Ecto neural progenitor cell (in vitro differentiated cells): Measurements from ENCODE around the gene CHD9NB.
"Not testable (repeated sequence)": the region's sequence is repeated elsewhere in the genome, so short reads cannot be mapped to it uniquely, and the experiment has no call there.

Experiments used
- DNase-seq: peaks from one replicate; pipeline ENCODE4 v3.0.0-alpha.2; 2018; ENCODE audit warnings: low spot score

Gene CHD9NB

DNA sequence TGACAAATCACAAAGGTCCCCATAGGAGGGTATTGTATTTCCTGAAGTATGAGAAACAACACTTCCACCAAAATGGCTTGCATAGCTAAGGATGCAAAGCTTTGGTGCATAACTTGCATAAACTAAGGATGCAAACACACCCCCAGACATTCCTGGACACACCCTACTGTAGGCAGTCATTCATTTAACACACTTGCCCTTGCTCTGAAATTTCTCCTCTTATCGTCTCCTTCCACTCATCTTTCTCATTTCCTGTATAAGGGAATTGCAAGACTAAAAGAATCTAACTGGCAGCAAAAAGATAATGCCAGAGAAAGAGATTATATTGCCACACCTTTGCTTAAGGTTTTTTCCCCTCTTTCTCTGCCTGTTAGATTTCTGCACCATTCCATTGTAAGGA is 30.4 kb upstream of the CHD9NB start:
- no peak for DNase-seq

DNA sequence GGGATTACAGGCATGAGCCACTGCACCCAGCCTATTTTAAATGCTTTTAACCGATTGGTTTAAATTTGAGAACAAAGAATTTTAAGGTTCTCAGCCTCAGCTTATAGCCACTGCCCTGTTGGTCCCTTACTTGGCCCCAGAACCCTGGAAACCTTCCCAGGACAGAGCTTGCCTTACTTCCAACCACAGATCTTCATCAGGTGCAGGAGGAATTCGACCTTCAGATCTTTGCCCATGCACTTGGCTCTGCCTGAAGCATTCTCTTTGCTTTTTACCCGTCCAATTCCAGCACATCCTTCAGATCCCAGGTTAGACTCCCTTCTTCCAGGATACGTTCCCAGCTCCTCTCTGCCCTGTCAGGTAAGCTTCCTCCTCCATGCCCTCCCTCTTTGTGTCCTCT is 29.8 kb upstream of the CHD9NB start:
- DNase-seq = no peak

DNA sequence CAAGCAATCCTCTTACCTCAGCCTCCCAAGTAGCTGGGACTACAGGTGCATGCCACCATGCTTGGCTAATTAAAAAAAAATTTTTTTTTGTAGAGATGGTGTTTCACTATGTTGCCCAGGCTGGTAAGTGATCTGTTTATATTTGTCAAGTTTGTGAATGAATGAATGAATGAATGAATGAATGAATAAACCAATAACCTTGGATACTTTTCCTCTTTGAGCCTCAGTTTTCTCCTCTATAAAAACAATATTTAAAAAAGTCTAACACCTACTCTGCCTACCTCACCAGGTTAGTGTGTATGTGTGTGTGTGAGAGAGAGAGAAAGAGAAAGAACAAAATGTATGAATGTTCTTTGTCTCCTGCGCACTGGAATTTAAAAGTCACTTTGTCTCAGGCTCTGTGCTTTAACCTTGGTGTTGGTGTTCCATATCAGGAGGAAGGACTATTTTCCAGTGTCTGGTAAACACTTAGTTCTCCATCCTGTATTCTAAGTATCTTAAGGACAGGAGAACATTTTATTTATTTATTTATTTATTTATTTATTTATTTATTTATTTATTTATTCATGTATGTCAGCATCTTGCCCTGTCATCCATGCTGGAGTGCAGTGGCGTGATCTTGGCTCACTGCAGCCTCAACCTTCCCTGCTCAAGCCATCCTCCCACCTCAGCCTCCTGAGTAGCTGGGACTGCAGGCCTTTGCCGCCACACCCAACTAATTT is 29.1 kb upstream of the CHD9NB start:
- no peak for DNase-seq

DNA sequence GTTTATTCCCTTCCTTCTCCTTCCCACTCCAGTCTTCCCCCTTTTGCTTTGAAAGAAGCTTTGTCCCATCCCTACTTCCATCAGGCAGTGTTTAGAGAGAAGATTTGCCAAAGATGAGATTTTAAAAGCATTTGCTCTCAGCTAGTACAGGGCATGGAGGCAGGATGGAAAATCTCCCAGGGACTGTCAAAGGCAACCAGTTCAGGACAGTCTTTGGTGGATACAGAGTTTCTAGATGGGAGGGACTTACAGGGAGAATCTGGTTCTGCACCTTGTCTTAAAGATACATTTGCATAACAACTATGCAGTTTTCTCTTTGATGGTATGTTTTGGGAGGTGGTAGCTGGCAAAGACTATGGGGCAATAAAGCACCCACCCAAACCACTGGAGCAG is 28.3 kb upstream of the CHD9NB start:
- DNase-seq = no peak

DNA sequence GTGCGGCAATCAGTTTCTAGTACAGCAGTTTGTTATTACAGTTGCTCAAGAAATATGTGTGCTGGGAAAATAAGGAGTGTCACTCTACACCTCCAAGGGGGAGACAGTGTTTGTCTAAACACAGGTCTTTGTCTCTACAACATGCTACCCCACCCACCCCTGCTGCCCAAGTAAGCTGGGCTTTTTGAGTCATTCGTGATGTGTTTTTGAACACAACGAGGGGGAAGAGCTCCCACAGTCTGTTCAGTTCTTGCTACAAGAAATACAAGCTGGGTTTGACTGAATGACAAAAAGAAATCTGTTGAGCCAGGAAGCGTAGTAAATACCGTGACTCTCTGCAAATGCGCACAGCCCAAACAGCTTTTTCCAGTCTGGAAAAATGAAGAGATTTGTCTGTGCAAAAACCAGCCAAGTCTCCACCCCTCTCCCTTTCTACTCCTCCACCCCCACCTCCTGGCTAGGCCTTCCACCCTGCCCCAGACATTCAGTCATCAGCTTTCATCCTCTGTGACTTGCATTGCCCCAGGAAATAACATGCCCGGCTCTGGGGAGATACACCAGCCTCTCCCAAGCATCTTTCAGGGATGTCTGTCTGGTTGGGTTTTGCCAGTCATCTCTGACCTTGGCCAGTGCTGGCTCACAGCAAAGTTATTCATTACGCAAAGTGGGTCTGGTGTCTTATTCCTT is 27.8 kb upstream of the CHD9NB start:
- DNase-seq = no peak

DNA sequence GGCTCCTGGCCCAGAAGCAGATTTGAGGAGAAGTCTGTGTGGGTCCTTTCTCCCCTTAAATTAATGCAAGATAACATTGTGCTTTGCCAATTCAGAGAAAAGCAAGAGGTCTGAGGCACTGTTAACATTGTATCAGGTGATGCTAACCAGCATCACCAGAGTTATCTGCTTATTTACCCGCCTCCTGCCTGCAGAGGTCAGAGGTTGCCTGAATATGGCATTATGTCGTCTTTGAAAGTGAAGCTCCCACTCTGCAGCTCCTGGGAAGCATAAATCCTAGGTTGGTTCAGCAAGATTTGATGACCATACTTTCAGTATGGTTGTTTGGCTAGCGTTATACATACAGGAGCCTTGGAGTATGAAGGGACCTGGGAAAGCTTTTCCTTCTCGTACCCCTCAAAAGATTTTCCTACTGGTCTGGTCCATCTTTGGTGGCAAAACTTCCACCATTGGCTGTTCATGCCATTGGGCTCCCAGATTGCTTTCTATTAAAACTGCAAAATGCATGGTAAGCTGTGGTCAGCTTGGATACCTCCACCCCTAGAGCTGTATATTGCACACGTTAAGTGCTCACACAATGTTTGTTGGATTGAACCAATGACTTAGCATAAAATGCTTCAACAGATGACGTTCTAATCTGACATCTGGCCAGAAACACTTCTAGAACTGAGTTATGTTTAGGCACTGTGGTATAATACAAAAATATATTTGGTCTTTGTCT is 26.2 kb upstream of the CHD9NB start:
- DNase-seq = no peak

DNA sequence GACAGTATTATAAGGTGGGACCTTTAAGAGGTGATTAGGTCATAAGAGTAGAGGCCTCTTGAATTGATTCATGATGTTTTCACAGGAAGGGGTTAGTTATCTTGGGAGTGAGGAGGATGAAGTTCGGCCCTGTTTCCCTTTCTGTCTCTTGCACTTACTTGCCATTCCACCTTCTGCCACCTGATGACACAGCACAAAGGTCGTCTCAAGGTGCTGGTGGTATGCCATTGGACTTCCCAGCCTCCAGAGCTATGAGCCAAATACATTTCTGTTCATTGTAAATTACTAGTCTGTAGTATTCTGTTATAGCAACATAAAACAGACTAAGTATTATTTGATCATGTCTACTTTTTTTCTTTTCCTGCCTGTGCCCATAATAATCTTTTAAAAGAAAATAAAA is 25.6 kb upstream of the CHD9NB start:
- no peak for DNase-seq

DNA sequence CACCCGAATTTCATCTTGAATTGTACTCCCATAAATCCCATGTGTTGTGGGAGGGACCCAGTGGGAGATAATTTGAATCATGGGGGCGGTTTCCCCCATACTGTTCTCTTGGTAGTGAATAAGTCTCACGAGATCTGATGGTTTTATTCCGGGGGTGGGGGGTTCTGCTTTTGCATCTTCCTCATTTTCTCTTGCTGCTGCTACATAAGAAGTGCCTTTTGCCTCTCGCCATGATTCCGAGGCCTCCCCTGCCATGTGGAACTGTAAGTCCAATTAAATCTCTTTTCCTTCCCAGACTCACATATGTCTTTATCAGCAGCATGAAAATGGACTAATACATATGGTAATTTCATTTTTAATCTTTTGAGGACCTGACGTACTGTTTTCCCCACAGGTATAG is 22.8 kb upstream of the CHD9NB start:
- not testable (repeated sequence) for DNase-seq

DNA sequence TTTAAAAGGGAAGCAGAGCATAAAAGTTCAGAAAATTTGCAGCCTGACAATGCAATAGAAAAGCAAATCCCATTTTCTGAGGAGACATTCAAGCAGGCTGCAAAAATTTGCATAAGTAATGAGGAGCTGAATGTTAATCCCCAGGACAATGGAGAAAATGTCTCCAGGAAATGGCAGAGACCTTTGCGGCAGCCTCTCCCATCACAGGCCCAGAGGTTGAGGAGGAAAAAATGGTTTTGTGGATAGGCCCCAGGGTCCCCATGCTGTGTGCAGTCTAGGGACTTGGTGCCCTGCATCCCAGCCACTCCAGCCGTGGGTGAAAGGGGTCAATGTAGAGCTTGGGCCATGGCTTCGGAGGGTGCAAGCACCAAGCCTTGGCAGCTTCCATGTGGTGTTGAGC is 21.6 kb upstream of the CHD9NB start:
- DNase-seq = not testable (repeated sequence)

DNA sequence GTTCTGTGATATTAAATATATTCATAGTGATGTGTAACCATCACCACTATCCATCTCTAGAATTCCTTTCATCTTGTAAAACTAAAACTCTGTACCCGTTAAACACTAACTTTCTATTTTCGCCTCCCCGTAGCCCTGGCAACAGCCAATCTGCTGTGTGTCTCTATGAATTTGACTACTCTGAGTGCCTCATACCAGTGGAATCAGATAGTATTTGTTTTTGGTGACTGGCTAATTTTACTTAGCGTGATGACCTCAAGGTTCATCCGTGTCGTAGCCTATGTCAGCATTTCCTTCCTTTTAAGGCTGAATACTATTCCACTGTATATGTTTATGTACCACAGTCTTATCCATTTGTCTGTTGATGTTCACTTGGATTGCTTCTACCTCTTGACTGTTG is 20.3 kb upstream of the CHD9NB start:
- no peak for DNase-seq

DNA sequence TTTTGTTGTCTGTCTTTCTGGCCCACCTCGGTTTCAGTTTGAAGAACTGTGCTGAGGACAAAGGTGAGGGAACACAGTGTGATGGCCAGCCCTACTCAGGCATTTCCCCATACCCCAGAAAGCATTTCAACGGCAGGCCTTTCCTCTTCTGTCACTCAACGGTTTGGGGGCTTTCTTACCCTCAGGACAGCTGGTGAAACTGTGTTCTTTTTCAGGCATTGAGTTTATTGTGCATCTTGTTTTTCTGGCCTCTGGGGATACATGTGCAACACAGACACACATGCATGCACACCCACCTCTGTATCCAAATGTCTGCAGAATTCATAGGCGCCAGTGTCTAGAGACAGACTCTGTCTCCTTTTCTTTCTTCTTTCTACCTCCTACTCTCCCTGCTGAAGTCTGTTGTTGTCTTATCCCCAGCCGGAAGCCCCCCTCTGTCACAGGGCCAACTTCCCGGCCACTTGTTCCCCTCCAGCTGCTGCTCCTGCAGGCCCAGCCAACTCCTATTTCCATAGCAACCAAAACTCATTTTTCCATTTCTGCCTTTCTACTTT is 19.1 kb upstream of the CHD9NB start:
- no peak for DNase-seq

DNA sequence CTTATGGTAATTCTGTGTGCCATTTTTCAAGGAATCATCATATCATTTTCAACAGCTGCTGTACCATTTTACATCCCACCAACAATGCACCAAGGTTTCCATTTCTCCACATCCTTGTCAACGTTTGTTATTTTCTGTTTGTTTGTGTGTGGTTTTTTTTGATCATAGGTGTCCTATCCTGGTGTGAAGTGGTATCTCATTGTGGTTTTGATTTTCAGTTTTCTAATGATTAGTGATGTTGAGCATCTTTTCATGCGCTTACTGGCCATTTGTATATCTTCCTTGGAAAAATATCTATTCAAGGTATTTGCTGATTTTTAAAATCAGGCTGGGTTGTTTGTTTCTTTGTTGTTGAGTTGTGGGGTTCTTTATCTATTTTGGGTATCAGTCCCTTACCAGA is 17.1 kb upstream of the CHD9NB start:
- DNase-seq = no peak

DNA sequence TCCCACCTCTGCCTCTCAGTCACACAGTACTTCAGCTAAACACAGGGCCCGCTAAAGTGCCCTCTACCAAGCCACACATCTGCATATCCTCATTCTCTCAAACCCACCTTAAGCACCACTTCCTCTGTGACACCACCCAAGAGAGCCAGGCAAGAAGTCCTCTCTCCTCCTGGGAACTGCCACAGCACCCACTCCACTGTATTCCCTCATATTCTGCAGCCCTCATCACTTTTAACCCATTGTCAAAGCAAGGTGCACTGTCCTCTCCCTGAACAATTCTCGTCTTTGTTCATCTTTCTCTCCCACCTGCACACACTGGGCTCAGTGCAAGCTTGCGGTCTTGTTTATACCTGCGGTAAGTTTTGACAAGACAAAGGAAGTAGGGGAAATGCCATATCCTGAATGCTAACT is 15.7 kb upstream of the CHD9NB start:
- no peak for DNase-seq

DNA sequence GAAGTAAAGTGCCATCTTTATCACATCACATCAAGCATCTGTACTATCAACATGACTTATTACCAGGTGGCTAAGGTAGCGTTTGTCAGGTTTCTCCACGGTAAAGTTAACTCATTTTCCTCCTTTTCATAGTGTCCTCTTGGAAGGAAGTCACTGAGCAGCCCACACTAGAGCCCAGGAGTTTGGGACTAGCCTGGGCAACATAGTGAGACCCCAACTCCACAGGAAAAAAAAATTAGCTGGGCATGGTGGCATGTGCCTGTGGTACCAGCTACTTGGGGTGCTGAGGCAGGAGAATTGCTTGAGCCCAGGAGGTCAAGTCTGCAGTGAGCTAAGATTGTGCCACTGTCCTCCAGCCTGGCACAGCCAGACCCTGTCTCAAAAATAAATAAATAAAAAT is 15.0 kb upstream of the CHD9NB start:
- no peak for DNase-seq

DNA sequence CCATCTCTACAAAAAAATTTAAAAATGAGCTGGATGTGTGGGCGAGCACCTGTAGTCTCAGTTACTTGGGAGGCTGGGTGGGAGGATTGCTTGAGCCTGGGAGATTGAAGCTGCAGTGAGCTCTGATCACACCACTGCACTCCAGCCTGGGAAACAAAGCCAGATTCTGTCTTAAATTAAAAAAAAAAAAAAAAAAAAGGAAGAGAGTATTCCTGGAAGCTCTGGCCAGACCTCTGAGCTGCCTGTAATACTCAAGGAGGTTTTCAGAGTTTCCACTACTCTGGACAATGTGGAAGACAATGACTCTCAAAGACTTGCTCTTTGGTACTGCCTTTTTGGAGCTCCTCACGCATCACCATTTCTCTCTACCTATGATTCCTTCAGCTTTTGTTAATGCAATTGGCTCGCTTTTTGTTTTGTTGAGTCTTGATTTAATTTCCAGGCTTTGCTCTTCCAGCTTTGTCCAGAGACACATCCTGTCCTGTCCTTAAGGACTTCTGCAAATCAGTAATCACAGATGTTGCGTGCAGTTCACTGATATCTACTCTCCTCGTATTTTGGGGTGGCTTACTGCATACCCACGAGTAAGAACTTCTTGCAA is 12.9 kb upstream of the CHD9NB start:
- no peak for DNase-seq

DNA sequence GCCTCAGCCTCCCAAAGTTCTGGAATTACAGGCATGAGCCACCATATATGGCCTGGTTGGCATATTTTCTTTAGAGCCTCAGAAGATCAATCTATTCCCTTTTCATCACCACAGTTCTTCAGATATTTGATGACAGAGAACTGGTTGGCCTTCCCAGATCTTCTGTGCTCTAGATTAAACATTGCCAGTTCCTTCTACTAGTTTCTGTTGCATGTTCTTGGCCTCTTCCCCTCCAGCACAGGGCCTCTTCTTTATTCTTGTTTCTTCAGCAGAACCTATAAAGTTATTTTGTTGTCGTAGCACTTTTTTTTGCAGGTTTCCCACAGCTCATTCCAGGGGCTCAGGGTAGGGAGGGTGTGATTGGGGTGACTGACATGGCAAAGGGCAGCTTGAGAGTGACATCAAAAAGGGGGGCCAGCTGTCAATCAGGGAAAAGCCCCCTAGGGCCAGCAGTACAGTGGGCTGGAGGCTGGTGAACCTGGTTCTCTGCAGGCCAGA is 11.4 kb upstream of the CHD9NB start:
- no peak for DNase-seq

DNA sequence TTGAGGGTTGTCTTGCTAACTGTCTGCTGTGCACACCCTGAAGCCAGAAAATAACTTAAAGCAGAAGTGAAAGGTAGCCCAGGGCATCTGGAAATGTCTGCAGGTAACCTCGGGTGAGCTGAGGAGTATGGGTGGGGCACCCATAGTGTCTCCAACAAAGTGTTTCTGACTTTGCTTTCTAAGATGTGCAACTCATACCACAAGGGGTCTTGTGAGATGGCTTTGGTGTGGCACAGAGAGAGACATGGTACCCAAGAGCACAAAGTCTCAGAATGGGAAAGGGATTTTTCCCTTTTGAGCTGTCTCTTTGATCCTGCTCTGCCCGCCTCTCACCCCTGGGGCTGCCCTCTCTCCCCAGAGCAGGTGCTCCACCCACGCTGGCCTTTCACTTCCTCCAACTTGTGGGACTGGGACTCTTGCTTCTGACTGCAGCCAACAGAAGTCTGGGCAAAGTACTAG is 9.0 kb upstream of the CHD9NB start:
- DNase-seq = no peak

DNA sequence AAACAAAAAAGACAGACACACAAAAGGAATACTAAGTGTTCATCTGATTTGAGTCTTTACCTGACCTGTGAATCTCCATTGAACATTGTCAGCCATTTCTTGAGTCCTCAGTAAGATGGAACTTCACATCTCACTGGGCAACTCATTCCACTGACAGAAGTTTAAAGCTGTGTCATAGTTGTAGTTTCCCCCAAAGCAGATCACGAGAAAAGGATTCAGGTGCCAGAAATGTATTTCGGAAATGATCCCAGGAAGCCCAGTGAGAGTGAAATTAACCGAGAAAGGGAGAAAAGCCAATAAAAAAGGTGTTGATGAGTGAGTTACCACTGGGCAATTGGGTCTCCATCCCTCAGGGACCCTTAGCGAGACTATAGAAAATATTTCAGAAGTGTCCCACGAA is 8.6 kb upstream of the CHD9NB start:
- DNase-seq = no peak

DNA sequence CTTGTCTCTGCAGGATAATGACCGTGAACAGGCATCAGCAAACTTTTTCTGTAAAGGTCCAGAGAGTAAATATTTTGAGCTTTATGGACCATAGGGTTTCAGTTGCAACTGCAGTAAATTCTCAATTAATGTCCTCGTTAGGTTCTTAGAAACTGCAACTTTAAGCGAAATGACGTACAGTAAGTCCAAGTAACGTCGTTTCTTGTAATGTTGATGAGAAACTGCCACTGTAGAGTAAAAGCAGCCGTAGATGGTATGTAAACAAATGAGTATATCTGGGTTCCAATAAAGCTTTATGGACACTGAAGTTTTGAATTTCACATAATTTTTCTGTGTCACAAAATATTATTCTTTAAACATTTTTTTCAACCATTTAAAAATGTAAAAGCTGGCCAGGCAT is 7.0 kb upstream of the CHD9NB start:
- DNase-seq = no peak

DNA sequence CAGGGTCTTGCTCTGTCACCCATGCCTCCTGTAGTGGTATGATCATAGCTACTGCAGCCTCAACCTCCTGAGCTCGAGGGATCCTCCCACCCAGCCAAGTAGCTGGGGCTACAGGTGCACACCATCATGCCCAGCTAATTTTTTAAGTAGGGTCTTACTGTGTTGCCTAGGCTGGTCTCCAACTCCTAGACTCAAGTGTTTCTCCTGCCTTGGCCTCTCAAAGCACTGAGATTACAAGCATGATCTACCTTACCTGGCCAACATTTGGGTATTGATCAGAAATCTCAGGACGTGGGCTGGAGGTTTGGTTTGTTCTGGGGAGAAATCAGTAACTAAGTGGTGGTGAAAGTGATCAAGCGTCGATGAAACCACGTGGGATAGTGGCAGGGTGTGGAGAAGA is 6.2 kb upstream of the CHD9NB start:
- no peak for DNase-seq

DNA sequence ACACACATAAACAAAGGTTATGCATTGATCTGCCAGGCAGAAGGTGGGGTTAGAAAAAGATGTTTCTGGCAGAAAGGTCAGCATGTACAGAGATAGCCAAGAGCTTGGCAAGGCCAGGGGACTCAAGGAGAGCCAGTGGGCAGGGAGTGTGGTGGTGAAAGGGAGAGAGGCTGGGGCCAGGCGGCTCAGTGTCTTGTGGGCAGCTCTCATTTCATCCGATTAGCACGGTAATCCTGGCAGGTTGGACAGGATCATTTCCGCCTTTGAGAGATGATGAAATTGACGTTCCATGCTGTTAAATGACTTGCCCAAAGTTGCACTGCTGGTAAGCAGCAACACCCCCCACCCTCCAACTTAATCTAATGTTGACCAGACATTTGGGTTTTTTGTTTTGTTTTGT is 5.7 kb upstream of the CHD9NB start:
- DNase-seq = no peak

DNA sequence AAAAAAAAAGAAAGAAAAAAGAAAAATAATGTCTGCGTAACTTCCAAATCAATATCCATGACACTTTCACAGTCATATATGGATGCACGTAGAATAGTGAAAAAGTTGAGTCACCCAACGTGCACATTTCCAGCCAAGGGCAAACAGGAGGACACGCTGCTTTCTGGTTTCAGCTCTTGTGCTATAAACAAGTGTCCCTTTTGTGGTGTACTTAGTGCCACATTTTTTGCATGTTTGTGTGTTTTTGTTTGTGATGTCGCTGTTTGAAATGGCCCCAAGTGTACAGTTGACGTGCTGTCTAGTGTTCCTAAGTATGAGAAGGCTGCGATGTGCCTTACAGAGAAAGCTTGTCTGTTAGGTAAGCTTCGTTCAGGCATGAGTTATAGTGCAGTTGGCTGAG is 5.0 kb upstream of the CHD9NB start:
- no peak for DNase-seq
